HG03095 (cell line): ENCODE results near the gene HS3ST1.

ENCODE experiments used
- ATAC-seq: cut with Tn5 transposase; IDR thresholded peaks from one replicate; pipeline ENCODE4 v1.9.1; 2021; ENCODE audit warnings: moderate library complexity; ENCODE audit not compliant: unreplicated experiment

Gene HS3ST1

GRCh38 chr4:11428231-11428898, at the start of gene HS3ST1:
Gene HS3ST1, minus strand, starts transcription at chr4:11428894. Its CDS starts 28,889 bp downstream, at chr4:11400005.
- peak; percentile 22 for ATAC-seq

GRCh38 chr4:11475871-11476270, 47.2 kb upstream of the HS3ST1 start:
- no peak for ATAC-seq

- ATAC-seq, result no peak
These were observed 45.5 kb upstream of the HS3ST1 start for GRCh38 chr4:11474146-11474545.

GRCh38 chr4:11472535-11472934, 43.8 kb upstream of the HS3ST1 start:
- ATAC-seq, result no peak

GRCh38 chr4:11471618-11472017, 42.9 kb upstream of the HS3ST1 start:
- ATAC-seq, result peak; percentile 49

- ATAC-seq, result no peak
These were observed 42.4 kb upstream of the HS3ST1 start for GRCh38 chr4:11471046-11471441.

- peak; percentile 50 for ATAC-seq
These were observed 41.8 kb upstream of the HS3ST1 start for GRCh38 chr4:11470438-11471045.

- ATAC-seq, result peak; percentile 77
These were observed 41.1 kb upstream of the HS3ST1 start for GRCh38 chr4:11469650-11470437.

GRCh38 chr4:11468901-11469300, 40.2 kb upstream of the HS3ST1 start:
- no peak for ATAC-seq

- ATAC-seq, result no peak
These were observed 39.2 kb upstream of the HS3ST1 start for GRCh38 chr4:11467931-11468330.

- no peak for ATAC-seq
These were observed 35.0 kb upstream of the HS3ST1 start for GRCh38 chr4:11463707-11464106.

- no peak for ATAC-seq
These were observed 27.7 kb upstream of the HS3ST1 start for GRCh38 chr4:11456401-11456800.

- no peak for ATAC-seq
These were observed 26.6 kb upstream of the HS3ST1 start for GRCh38 chr4:11455201-11455835.

GRCh38 chr4:11451716-11452115, 23.0 kb upstream of the HS3ST1 start:
- no peak for ATAC-seq

GRCh38 chr4:11446155-11446811, 17.6 kb upstream of the HS3ST1 start:
- no peak for ATAC-seq

GRCh38 chr4:11441194-11441556, 12.5 kb upstream of the HS3ST1 start:
- no peak for ATAC-seq

GRCh38 chr4:11440481-11441193, 11.9 kb upstream of the HS3ST1 start:
- ATAC-seq, result no peak

- ATAC-seq, result no peak
These were observed 11.1 kb upstream of the HS3ST1 start for GRCh38 chr4:11439836-11440235.

- ATAC-seq, result no peak
These were observed 10.0 kb upstream of the HS3ST1 start for GRCh38 chr4:11438647-11439046.

GRCh38 chr4:11436673-11437072, 8.0 kb upstream of the HS3ST1 start:
- ATAC-seq, result peak; percentile 62
